Measurements from ENCODE around the gene PIGZ.

DNA sequence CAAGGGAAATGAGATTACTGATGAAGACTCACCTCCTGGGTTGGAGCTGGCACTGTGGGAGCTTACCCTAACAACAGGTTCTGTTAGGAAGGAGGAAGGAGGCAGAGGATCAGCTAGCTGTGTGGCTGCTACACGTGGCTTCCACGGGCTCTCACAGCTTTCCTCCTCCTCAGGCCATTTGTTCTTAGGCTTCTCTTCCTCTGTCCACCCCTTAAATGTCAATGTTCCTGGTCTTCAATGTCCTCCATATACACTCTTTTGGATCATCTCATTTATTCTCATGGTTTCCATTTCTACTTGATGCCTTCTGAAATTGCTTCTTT is 5.0 kb downstream of the PIGZ start:
- no peak for TF ChIP-seq EZH2 (IDR thresholded peaks at IDR 0.05; ENCODE audit: insufficient read depth, poor library complexity, severe bottlenecking)
- no peak for TF ChIP-seq EZH2phosphoT487 (IDR thresholded peaks at IDR 0.05; ENCODE audit: insufficient read depth, low read depth)

Measured in GM23248 (cell line).